IPS DF 6.9 (cell line): ENCODE data around the gene SBF2.
A peak's percentile ranks its signal among the peaks of the same experiment; 100 is the strongest.

Source experiments
- DNase-seq: peaks from one replicate; pipeline ENCODE4 v3.0.0-alpha.2; 2013; ENCODE audit warnings: low read depth, low spot score
- H3K27ac ChIP-seq: one replicate; pipeline ENCODE4 v1.5.1; 2013; ENCODE audit warnings: low read length, control low read depth
- H3K27me3 ChIP-seq: 2 replicates; pipeline ENCODE4 v1.6.1; 2013; ENCODE audit warnings: mild to moderate bottlenecking, low read length; ENCODE audit not compliant: control insufficient read depth, insufficient read depth
- H3K36me3 ChIP-seq: 2 replicates; pipeline ENCODE4 v1.6.1; 2013; ENCODE audit warnings: low read length; ENCODE audit not compliant: control insufficient read depth, insufficient read depth
- H3K4me1 ChIP-seq: 2 replicates; pipeline ENCODE4 v1.6.1; 2013; ENCODE audit warnings: low read length; ENCODE audit not compliant: control insufficient read depth, insufficient read depth
- H3K4me3 ChIP-seq: 2 replicates; pipeline ENCODE4 v1.5.1; 2013; ENCODE audit warnings: mild to moderate bottlenecking, low read length
- H3K9me3 ChIP-seq: 2 replicates; pipeline ENCODE4 v1.6.1; 2013; ENCODE audit warnings: low read length, inconsistent platforms; ENCODE audit not compliant: control insufficient read depth, insufficient read depth
- WGBS: extraction: QIAGEN DNeasy Blood & Tissue Kit; methylation state at CpG from one replicate; pipeline ENCODE4 v1.1.7; 2013; ENCODE audit warnings: mixed read lengths, missing lambda C conversion rate; ENCODE audit not compliant: insufficient read length, insufficient coverage; 5-methylcytosine and 5-hydroxymethylcytosine counted together

The SBF2 gene

GRCh38 chr11:10295064-10295901 is 1.3 kb upstream of the SBF2 start:
- Histone ChIP-seq H3K27ac (no peak overlapping the region), H3K27me3 (no peaks in the 10 kb centered on the region), H3K4me3 (peak overlapping the region; percentile 80; the same call in 1 of the 2 replicates), H3K4me1 (peaks cover under 1% of the 10 kb centered on the region; the same call in 1 of the 2 replicates), H3K9me3 (no peaks in the 10 kb centered on the region), H3K36me3 (no peaks in the 10 kb centered on the region)
- WGBS: no CpG with 5 or more reads among the region's 10 CpGs
- no peak for DNase-seq

- DNase-seq: no peak
- peaks cover 3% of the 10 kb centered on the region; the same call in 1 of the 2 replicates for H3K36me3 ChIP-seq
- WGBS: no CpG with 5 or more reads among the region's 45 CpGs
- peak overlapping the region; percentile 80; the same call in 1 of the 2 replicates for H3K4me3 ChIP-seq
- H3K27ac ChIP-seq: no peak overlapping the region
- H3K9me3 ChIP-seq: no peaks in the 10 kb centered on the region
- H3K4me1 ChIP-seq: peaks cover 4% of the 10 kb centered on the region
- H3K27me3 ChIP-seq: no peaks in the 10 kb centered on the region
Observed at GRCh38 chr11:10294290-10294953, 403 bp upstream of the SBF2 start.

DNA sequence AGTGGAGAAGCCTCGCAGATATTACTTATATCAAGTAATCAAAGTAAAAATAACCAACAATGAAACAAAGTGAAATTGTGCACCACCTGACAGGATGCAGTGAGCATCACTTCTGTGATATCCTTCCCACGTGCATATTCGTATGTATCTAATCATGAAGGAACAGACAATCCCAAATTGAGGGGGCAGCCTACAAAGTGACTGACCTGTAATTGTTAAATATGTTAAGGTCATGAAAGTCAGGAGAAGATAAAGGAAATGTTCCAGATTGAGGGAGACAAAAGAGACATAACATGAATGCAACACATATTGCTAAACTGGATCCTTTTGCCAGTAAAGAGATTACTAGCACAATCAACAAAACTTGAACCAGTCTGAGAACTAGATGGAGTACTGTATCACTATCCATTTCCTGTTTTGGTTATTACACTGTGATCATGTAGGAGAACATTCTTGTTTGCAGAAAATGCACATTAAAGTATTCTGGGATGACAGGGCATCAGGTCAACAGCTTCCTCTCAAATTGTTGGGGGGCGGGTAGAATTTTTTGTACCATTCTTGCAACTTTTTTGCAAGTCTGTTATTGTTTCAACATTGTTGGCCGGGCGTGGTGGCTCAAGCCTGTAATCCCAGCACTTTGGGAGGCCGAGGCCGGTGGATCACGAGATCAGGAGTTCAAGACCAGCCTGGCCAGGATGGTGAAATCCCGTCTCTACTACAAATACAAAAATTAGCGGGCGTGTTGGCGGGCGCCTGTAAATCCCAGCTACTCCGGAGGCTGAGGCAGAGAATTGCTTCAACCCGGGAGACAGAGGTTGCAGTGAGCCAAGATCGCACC is 2.0 kb downstream of the SBF2 start:
- H3K9me3 ChIP-seq: no peaks in the 10 kb centered on the region
- no CpG with 5 or more reads among the region's 17 CpGs for WGBS
- H3K36me3 ChIP-seq: peaks cover 4% of the 10 kb centered on the region; the same call in 1 of the 2 replicates
- H3K27ac ChIP-seq: no peak overlapping the region
- no peak for DNase-seq
- no peak overlapping the region for H3K4me3 ChIP-seq
- peaks cover 4% of the 10 kb centered on the region for H3K4me1 ChIP-seq
- H3K27me3 ChIP-seq: no peaks in the 10 kb centered on the region

DNA sequence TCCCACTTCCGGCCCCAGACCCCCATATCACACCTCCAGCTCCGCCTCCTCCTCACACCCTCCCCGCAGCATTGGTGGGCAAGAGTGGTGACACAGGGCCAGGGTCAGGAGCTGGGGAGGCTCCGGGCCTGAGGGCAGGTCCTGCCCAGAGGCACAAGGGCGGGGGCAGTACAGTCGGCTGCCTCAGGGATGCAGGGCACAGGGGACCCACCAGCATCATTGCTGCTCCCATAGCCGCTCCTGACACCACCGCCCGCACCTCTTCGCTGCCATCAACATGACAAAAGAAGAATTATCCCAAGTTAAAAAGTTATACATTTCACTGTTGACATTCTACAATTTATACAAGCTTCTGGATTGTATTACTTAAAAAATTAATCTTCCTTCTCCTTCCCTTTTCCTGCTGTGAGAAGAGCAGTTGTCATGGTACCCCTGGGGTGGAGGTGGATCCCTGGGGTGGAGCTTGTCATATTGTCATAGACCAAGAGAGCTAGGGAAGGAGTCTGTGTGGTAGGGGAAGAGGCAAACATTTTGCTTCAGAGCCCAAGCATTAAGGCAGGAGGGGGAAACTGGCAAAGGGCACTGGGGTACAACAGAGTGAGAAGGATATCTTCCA is 4.1 kb downstream of the SBF2 start:
- WGBS: no CpG with 5 or more reads among the region's 10 CpGs
- no peak for DNase-seq
- no peak overlapping the region for H3K27ac ChIP-seq

DNA sequence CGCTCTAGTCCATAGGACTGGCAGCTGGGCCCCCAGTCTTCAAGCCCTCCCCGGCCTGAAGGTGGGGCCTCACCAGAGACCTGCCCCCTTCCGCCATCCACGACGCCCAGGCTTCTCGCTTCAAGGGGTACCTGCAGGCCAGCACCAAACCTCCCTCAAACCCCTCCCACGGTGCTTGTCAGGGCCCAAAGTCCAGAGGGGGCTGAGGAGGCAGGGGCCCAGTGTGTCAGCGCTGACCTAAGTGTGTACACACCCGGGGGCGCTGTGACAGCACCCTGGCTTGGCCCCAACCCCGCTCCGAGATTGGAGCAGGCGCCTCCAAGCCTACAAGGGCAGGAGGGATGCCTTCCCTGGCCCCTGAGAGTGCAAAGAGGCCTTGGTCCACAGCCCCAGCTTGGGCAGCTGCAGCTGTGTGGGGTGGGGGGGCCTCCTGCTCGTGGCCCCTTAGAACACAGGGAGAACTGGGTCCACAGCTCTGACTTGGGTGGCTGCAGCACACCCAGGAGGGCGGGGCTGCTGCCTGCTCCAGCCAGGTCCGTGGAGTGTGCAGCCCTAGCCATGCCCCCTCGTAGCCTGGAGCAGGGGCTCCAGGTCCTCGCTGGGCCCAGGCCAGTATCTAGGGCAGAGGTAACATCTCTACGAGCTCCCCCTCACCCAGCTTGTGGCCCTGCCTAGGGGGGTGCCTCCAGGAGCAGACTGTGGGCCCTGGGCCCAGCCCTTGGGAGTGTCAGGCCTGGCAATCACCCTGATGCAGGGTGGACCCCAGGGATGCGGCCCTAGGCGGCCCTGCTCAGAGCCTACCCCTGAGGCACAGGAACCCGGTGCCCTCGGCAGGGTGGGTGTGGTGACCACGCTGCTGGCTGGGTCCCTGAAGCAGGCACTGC is 4.9 kb downstream of the SBF2 start:
- no CpG with 5 or more reads among the region's 24 CpGs for WGBS
- peaks cover 4% of the 10 kb centered on the region; the same call in 1 of the 2 replicates for H3K36me3 ChIP-seq
- DNase-seq: no peak
- peaks cover 4% of the 10 kb centered on the region for H3K4me1 ChIP-seq
- H3K9me3 ChIP-seq: no peaks in the 10 kb centered on the region
- H3K4me3 ChIP-seq: no peak overlapping the region
- H3K27ac ChIP-seq: no peak overlapping the region
- no peaks in the 10 kb centered on the region for H3K27me3 ChIP-seq

More for the DNA sequence above, 4.1 kb downstream of the SBF2 start:
- Histone ChIP-seq H3K4me3 (no peak overlapping the region), H3K9me3 (no peaks in the 10 kb centered on the region), H3K36me3 (peaks cover 4% of the 10 kb centered on the region; the same call in 1 of the 2 replicates), H3K27me3 (no peaks in the 10 kb centered on the region), H3K4me1 (peaks cover 4% of the 10 kb centered on the region)

DNA sequence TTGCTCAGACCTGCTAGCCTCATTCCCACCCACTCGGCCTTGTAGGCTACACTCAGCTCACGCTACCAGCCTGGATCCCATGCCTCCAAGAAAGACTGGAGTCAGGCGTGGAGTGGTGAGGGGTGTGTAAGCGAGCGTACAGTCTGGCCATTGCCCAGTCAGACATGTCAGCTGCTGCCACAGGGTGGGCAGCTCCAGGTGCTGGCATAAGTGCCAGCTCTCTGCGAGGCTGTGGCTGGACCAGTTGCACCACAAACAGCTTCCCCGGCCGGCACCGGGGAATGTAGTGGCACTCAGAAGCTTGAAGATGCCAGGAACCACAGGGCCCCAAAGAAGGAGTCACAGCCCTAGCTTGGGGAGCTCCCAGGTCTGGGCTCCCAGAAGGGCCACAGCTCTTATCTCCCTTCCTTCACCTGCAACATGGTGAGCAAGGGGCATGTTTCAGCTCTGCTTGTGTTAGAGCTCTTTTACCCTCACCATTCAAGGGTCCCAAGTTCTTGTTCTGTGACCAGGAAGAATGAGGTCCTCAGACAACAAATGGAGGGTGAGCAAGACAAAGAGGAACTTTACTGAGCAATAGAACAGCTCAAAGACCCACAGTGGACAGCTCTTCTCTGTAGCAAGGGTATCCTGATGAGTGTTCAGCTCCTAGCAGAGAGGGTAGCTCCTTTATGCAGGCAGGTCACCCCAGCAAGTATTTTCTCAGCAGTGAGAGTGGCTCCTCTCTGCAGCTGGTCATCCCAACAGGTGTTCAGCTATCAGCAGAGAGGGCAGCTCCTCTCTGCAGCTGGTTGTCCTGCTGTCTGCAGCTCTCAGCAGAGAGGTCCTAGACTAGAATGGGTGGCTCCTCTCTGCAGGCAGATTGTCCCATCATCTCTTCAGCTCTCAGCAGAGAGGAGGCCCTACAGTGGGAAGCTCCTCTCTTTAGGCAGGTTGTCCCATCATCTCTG is 6.0 kb downstream of the SBF2 start:
- Histone ChIP-seq H3K36me3 (peaks cover 4% of the 10 kb centered on the region; the same call in 1 of the 2 replicates), H3K4me3 (no peak overlapping the region), H3K27me3 (no peaks in the 10 kb centered on the region), H3K4me1 (peaks cover 4% of the 10 kb centered on the region), H3K9me3 (no peaks in the 10 kb centered on the region), H3K27ac (no peak overlapping the region)
- whole genome bisulfite sequencing: no CpG with 5 or more reads among the region's 9 CpGs
- DNase-seq: no peak

GRCh38 chr11:10287140-10287539 is 6.9 kb downstream of the SBF2 start:
- WGBS: no CpG with 5 or more reads among the region's 3 CpGs
- no peak overlapping the region for H3K27ac ChIP-seq
- H3K4me1 ChIP-seq: peaks cover 4% of the 10 kb centered on the region

GRCh38 chr11:10285148-10285802 is 8.7 kb downstream of the SBF2 start:
- H3K4me1 ChIP-seq: peaks cover 3% of the 10 kb centered on the region
- no peak for DNase-seq
- no peaks in the 10 kb centered on the region for H3K9me3 ChIP-seq
- peaks cover 4% of the 10 kb centered on the region; the same call in 1 of the 2 replicates for H3K36me3 ChIP-seq
- no peaks in the 10 kb centered on the region for H3K27me3 ChIP-seq
- no peak overlapping the region for H3K4me3 ChIP-seq
- no CpG with 5 or more reads among the region's 4 CpGs for WGBS
- no peak overlapping the region for H3K27ac ChIP-seq

More at GRCh38 chr11:10287140-10287539, 6.9 kb downstream of the SBF2 start:
- Histone ChIP-seq H3K36me3 (peaks cover 4% of the 10 kb centered on the region; the same call in 1 of the 2 replicates), H3K27me3 (no peaks in the 10 kb centered on the region), H3K4me3 (no peak overlapping the region), H3K9me3 (no peaks in the 10 kb centered on the region)
- DNase-seq: no peak
